ENCODE results near the gene HSPA1B. TPM values are rescaled to one million over a fixed set of nuclear protein-coding genes. Genes with fewer than 3 reads are reported as not detected.
A peak's percentile ranks its signal among the peaks of the same experiment; 100 is the strongest.

HSPA1B gene
- 214 TPM for total RNA-seq (2021; ENCODE audit: unreplicated experiment)
- polyA plus RNA-seq (2012): 112 and 220 TPM in 2 replicates
- Bru-seq, nascent RNA: percentile 89 among the genes with signal in this experiment
- BruChase-seq, experiment 1, labeled RNA remaining after a 6-hour chase: percentile 92 among the genes with signal in this experiment
- BruChase-seq, experiment 2, labeled RNA remaining after a 2-hour chase: percentile 97 among the genes with signal in this experiment
- long read RNA-seq, transcript HSPA1B-201 (1 exons, 2,521 nt): major isoform, 215 of 221 reads
- long read RNA-seq, partial matches to known transcripts: 0 of 221 reads
- long read RNA-seq, other reads (novel, unspliced or antisense): 6 of 221 reads

GRCh38 chr6:31827286-31828079 lies at the start of gene HSPA1B:
HSPA1B (plus strand) TSS chr6:31827738; CDS start chr6:31827951, 213 bp downstream.
- no peaks in the 10 kb centered on the region for H3K9me2 ChIP-seq (ENCODE audit: insufficient read depth)
- ATAC-seq (peak; percentile 87), DNase-seq (ENCODE audit: low read depth, low spot score) (peak; percentile 100)
- POLR2A ChIA-PET: interaction anchor here (0.7 to 1.8 kb wide), 36 partner anchors 8 to 324 kb away, joined by 3 to 49 read pairs (median 6); partner anchors contain the start of genes ABHD16A, BAG6, C6orf47 and CLIC1
- peak within 1 kb of the TSS; percentile 83 for H3K9ac ChIP-seq (ENCODE audit: low read length)
- peaks cover 30% of the 10 kb centered on the region for H3K79me2 ChIP-seq (ENCODE audit: insufficient read depth, low read length)
- peak within 1 kb of the TSS; percentile 94 for H3K27ac ChIP-seq (ENCODE audit: low read depth, low read length)
- no TSS peak for BruUV-seq (replicated peaks)
- RAD21 ChIA-PET (ENCODE audit: low non-redundant PET in 1 of 2, low total read pairs in 2 of 2, uncharacterized antibody in 2 of 2, unreplicated experiment in 2 of 2): interaction anchor here in 1 of 2 experiments (0.9 to 2.0 kb wide), 3 partner anchors 21 to 89 kb away, joined by 3 to 5 read pairs (median 4); partner anchors contain the start of genes LSM2 and VARS1
- CTCF ChIA-PET: interaction anchor here (0.7 to 1.5 kb wide), 4 partner anchors 21 to 58 kb away, joined by 5 to 7 read pairs (median 6); partner anchors contain the start of genes LSM2 and VARS1
- H3K4me3 ChIP-seq (replicated peaks in 1 of 2; ENCODE audit: low read depth in 1 of 2, low read length in 2 of 2): peak within 1 kb of the TSS; percentile 71 to 72
- H2AFZ ChIP-seq (ENCODE audit: low read depth, low read length, poor library complexity, severe bottlenecking): no peak within 1 kb of the TSS
- H3K4me1 ChIP-seq (ENCODE audit: control insufficient read depth in 1 of 2, insufficient read depth in 2 of 2, low read length in 2 of 2): peaks cover 47 to 71% of the 10 kb centered on the region in 2 experiments
- H3K27me3 ChIP-seq (ENCODE audit: insufficient read depth, low read length): no peaks in the 10 kb centered on the region
- H3K36me3 ChIP-seq (ENCODE audit: control insufficient read depth in 1 of 2, insufficient read depth in 2 of 2, low read length in 2 of 2): no peaks in the 10 kb centered on the region; a peak in 1 of 4 replicates
- H3K9me3 ChIP-seq (ENCODE audit: control insufficient read depth in 1 of 2, insufficient read depth in 1 of 2, low read depth in 1 of 2, low read length in 2 of 2): no peaks in the 10 kb centered on the region
- H4K20me1 ChIP-seq (ENCODE audit: insufficient read depth): peaks cover 4% of the 10 kb centered on the region; the same call in 1 of the 2 replicates
- intact Hi-C loops (cut with micrococcal nuclease): loop anchor here (1.0 to 2.0 kb wide), 4 partner anchors 20 to 147 kb away; no protein-coding TSS in a partner anchor
- H3K4me2 ChIP-seq (ENCODE audit: low read length): peak within 1 kb of the TSS; percentile 77
- TF ChIP-seq MAX (IDR thresholded peaks at IDR 0.05) (no peak), EZH2 (IDR thresholded peaks at IDR 0.05) (no peak), RAD21 (IDR thresholded peaks at IDR 0.05; ENCODE audit: low read depth) (no peak), ELF1 (IDR thresholded peaks at IDR 0.05; ENCODE audit: borderline replicate concordance, low read depth) (no peak), POLR2AphosphoS5 (IDR thresholded peaks at IDR 0.05; ENCODE audit: low read depth, low read length) (peak; percentile 100), SP1 (IDR thresholded peaks at IDR 0.05; ENCODE audit: low read depth) (no peak), ZBTB33 (IDR thresholded peaks at IDR 0.05; ENCODE audit: extremely low read depth, insufficient replicate concordance, low read length) (no peak), EZH2phosphoT487 (IDR thresholded peaks at IDR 0.05; ENCODE audit: borderline replicate concordance) (no peak), ATF3 (IDR thresholded peaks at IDR 0.05) (no peak), SIN3A (IDR thresholded peaks at IDR 0.05; ENCODE audit: low read depth) (no peak), SRF (IDR thresholded peaks at IDR 0.05; ENCODE audit: low read depth) (no peak), YY1 (IDR thresholded peaks at IDR 0.05; ENCODE audit: extremely low read depth, insufficient replicate concordance, low read depth, low read length) (peak; percentile 50), ZFX (IDR thresholded peaks at IDR 0.05) (no peak), JUND (IDR thresholded peaks at IDR 0.05) (no peak), ZNF274 (IDR thresholded peaks at IDR 0.05; ENCODE audit: low read depth, low read length) (no peak), CEBPB (IDR thresholded peaks at IDR 0.05; ENCODE audit: low read depth) (no peak), CBX3 (IDR thresholded peaks at IDR 0.05; ENCODE audit: low read depth) (no peak), POLR2A (IDR thresholded peaks at IDR 0.05; ENCODE audit: borderline replicate concordance, extremely low read depth, insufficient read depth, insufficient read length) (peak; percentile 99), EGR1 (IDR thresholded peaks at IDR 0.05; ENCODE audit: low read depth) (no peak), FOSL1 (IDR thresholded peaks at IDR 0.05; ENCODE audit: low read depth) (no peak), CTCF (IDR thresholded peaks at IDR 0.05 in 2 of 3, conservative IDR thresholded peaks at IDR 0.05 in 1 of 3; ENCODE audit: borderline replicate concordance in 1 of 3, insufficient read depth in 1 of 3, low read depth in 2 of 3, low read length in 2 of 3) (no peak)
